KOPT-K1 (cell line): ENCODE measurements around the gene SIPA1L3.
"Not testable (repeated sequence)": the region's sequence is repeated elsewhere in the genome, so short reads cannot be mapped to it uniquely, and the experiment has no call there.

Source experiments
- H3K27ac ChIP-seq: fragments of 200-600 bp; sonication (generic); 2 replicates; pipeline ENCODE4 v1.5.1; 2016; ENCODE audit warnings: antibody characterized with exemption, mild to moderate bottlenecking, low read depth, low read length; ENCODE audit not compliant: poor library complexity, severe bottlenecking
- H3K36me3 ChIP-seq: fragments of 200-600 bp; sonication (generic); 2 replicates; pipeline ENCODE4 v1.5.1; 2017; ENCODE audit warnings: antibody characterized with exemption, mild to moderate bottlenecking, low read length, moderate library complexity; ENCODE audit not compliant: insufficient read depth
- H3K9me3 ChIP-seq: fragments of 200-600 bp; sonication (generic); 2 replicates; pipeline ENCODE4 v1.5.1; 2017; ENCODE audit warnings: antibody characterized with exemption, low read length, mild to moderate bottlenecking; ENCODE audit not compliant: insufficient read depth, poor library complexity, severe bottlenecking

Gene SIPA1L3

GRCh38 chr19:37906869-37907734 lies at the start of gene SIPA1L3:
SIPA1L3 (plus strand) TSS chr19:37907208; CDS start chr19:38081566, 174,358 bp downstream.
- Histone ChIP-seq H3K36me3 (no peaks in the 10 kb centered on the region), H3K27ac (peak within 1 kb of the TSS; percentile 78), H3K9me3 (no peaks in the 10 kb centered on the region)

DNA sequence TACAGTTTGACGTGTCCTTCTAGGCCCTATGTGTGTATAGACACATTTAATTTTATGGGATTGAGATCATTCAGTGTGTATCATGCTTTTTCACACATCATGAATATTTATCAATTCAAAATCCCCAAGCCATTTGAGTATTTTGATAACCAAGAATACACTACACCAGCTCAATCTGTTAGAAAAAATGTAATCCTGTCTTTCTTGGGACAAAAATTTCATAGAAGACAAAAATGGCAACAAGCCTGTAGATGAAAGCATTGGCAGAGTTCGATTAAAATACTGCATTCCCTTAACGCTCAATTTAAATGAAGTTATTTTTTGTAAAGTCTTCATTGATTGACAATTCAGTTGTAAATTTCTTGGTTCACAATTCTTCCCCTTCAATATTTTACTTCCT lies 42.5 kb upstream of the SIPA1L3 start:
- H3K36me3 ChIP-seq: no peaks in the 10 kb centered on the region
- no peak overlapping the region for H3K27ac ChIP-seq
- no peaks in the 10 kb centered on the region for H3K9me3 ChIP-seq

DNA sequence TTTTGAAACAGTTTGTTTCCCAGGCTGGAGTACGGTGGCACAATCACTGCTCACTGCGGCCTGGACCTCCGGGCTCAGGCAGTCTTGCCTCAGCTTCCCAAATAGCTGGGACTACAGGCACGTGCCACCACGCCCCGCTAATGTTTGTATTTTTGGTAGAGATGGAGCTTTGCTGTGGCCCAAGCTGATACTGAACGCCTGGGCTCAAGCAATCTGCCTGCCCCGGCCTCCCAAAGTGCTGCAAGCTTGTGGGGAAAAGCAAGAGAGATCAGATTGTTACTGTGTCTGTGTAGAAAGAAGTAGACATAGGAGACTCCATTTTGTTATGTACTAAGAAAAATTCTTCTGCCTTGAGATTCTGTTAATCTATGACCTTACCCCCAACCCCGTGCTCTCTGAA lies 41.1 kb upstream of the SIPA1L3 start:
- not testable (repeated sequence) for H3K9me3 ChIP-seq, H3K27ac ChIP-seq, H3K36me3 ChIP-seq

GRCh38 chr19:37867831-37868230 lies 39.2 kb upstream of the SIPA1L3 start:
- Histone ChIP-seq H3K9me3 (peaks cover 6% of the 10 kb centered on the region), H3K36me3 (no peaks in the 10 kb centered on the region), H3K27ac (no peak overlapping the region)

- Histone ChIP-seq H3K36me3 (no peaks in the 10 kb centered on the region), H3K9me3 (peaks cover 6% of the 10 kb centered on the region), H3K27ac (no peak overlapping the region)
Measured at GRCh38 chr19:37869766-37870340, 37.2 kb upstream of the SIPA1L3 start.

GRCh38 chr19:37872383-37872782 lies 34.6 kb upstream of the SIPA1L3 start:
- Histone ChIP-seq H3K36me3 (no peaks in the 10 kb centered on the region), H3K27ac (no peak overlapping the region), H3K9me3 (peaks cover 6% of the 10 kb centered on the region)

DNA sequence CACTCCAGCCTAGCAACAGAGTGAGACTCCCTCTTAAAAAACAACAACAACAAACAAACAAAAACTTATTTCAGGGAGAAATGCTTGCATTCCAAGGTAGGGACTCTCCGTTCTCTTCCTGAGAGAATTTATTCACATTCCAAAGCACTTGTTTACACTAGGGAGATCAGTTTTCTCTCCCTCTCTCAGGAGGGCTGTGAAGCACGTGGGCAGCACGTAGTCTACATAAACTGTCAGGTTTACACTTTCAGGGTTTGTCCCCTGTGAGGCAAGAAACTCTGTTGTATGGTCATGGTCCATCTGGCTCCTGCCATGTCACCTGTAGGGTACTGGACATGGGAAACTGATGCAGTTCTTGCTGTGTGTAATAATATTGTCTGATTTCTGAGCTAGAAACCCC lies 32.2 kb upstream of the SIPA1L3 start:
- H3K36me3 ChIP-seq: no peaks in the 10 kb centered on the region
- H3K9me3 ChIP-seq: peaks cover 6% of the 10 kb centered on the region

DNA sequence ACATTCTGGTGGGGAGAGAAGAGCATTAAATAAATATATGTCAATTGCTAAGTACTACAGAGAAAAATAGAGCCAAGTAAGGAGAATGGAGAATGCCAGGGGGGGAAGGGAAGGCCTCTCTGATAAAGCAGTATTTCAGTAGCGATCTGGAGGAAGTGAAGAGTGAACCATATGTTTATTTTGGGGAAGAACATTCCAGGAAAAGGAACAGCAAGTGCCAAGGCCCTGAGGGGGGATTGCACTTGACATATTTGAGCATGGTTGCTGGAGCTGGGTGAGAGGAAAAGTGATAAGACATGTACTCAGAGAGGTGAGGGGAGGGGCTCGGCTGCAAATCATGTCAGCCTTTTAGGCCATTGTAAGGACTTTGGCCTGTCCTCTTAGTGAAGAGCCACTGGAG lies 31.0 kb upstream of the SIPA1L3 start:
- H3K36me3 ChIP-seq: no peaks in the 10 kb centered on the region
- H3K27ac ChIP-seq: no peak overlapping the region
- H3K9me3 ChIP-seq: peaks cover 6% of the 10 kb centered on the region

More for the DNA sequence above, 32.2 kb upstream of the SIPA1L3 start:
- no peak overlapping the region for H3K27ac ChIP-seq

DNA sequence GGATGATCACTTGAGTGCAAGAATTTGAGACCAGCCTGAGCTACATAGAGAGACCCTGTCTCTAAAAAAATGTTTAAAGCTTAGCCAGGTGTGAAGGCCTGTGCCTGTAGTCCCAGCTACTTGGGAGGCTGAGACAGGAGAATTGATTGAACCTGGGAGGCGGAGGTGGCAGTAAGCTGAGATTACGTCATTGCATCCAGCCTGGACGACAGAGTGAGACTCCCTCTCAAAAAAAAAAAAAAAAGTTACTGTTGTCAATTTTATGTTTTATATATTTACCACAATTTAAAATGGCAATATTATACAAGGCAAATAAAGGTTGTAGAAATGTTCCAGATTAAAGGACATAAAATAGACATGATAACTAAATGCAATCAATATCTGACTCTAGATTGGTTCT lies 29.9 kb upstream of the SIPA1L3 start:
- Histone ChIP-seq H3K9me3 (peaks cover 17% of the 10 kb centered on the region), H3K27ac (no peak overlapping the region), H3K36me3 (no peaks in the 10 kb centered on the region)

DNA sequence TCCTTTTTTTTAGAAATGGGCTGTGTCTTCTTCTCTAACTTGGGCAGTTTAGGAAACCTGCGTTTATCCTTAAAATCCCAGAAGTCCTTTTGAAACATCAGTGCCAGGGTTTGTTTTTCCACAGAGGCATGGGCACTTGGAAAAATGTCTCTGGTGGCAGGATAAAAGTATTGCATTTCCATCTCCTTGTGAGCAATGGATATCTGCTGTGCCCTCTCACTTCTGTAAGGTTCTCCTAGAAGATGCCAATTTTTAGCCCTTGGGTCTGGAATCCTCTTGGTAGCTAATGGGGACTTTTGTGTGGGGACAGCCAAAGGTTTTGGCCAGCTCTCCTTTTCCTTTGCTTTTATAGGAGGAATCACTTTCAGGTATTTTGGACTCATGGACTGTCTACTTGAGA lies 21.6 kb upstream of the SIPA1L3 start:
- Histone ChIP-seq H3K36me3 (no peaks in the 10 kb centered on the region), H3K9me3 (peaks cover 41% of the 10 kb centered on the region), H3K27ac (no peak overlapping the region)

GRCh38 chr19:37886571-37886970 lies 20.4 kb upstream of the SIPA1L3 start:
- peaks cover 35% of the 10 kb centered on the region for H3K9me3 ChIP-seq
- no peak overlapping the region for H3K27ac ChIP-seq
- no peaks in the 10 kb centered on the region for H3K36me3 ChIP-seq

DNA sequence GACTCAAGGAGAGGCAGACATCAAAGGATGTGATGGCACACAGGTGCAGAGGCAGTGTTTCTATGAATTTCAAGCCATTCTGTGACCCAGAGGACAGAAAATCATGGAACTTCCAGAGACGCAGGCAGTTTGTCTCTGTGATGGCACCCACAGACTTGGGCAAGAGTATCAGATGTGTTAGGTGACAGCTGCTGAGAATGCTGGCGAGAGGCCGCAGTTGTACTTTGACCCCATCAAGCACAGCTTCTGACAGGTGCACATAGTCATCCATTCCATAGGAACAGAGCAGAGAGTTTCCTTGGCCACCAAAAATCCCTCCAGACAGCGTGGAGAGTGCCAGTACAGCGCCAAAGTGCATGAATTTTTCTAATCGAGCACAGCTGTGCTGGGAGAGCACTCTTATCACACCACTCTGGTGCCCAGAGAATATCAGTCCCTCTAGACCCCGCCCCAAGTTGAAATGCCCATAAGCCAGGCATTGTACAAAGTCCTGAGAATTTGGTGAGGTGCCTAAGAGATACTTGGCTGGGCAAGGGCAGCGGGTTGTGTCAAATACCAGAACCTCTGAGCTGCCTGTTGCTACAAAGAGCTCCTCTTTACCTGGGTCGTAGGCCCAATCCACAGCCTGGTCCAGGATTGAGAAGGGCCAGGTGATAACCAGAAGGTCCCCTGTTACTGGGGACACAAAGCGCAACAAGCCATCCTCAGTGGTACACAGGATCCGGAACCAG lies 13.0 kb upstream of the SIPA1L3 start:
- Histone ChIP-seq H3K27ac (no peak overlapping the region), H3K9me3 (peaks cover 7% of the 10 kb centered on the region), H3K36me3 (no peaks in the 10 kb centered on the region)

DNA sequence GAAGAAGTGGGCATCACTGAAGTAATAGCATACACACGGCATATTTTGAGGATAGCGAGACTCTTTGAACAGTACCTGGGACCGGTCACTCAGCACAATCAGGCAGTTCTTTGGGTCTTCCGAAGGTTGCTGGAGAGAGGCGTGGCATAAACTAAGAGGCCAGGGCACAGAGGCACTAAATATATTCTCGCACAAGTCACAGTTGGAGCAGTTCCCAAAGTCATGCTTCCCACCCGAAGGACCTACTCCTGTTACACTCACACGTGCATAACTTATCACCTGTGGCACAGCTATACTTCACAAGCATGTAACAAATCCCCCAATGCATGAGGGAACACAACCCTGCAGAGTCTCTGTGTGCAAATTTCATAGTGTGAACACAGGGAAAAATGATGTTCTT lies 10.8 kb upstream of the SIPA1L3 start:
- H3K27ac ChIP-seq: no peak overlapping the region
- H3K36me3 ChIP-seq: no peaks in the 10 kb centered on the region
- no peaks in the 10 kb centered on the region for H3K9me3 ChIP-seq

DNA sequence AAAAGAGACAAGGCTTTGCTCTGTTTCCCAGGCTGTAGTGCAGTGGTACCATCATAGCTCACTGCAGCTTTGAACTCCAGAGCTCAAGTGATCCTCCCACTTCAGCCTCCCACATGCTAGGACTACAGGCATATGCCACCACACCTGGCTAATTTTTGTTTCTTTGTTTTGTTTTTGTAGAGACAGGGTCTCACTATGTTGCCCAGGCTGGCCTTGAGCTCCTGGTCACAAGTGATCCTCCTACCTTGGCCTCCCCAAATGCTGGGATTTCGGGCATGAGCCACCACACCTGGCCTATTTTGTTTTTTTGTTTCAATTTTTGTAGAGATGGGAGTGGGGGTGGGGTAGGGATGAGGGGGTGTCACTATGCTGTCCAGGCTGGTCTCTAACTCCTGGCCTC lies 7.6 kb upstream of the SIPA1L3 start:
- no peak overlapping the region for H3K27ac ChIP-seq
- H3K9me3 ChIP-seq: no peaks in the 10 kb centered on the region
- H3K36me3 ChIP-seq: no peaks in the 10 kb centered on the region

GRCh38 chr19:37899966-37900365 lies 7.0 kb upstream of the SIPA1L3 start:
- H3K36me3 ChIP-seq: no peaks in the 10 kb centered on the region
- no peak overlapping the region for H3K27ac ChIP-seq

More at GRCh38 chr19:37899966-37900365, 7.0 kb upstream of the SIPA1L3 start:
- no peaks in the 10 kb centered on the region for H3K9me3 ChIP-seq
